Renal cortex interstitium (tissue), 11 donors: ENCODE data around the gene MPIG6B. TPM values are rescaled to one million over a fixed set of nuclear protein-coding genes. Genes with fewer than 3 reads are reported as not detected.
A peak's percentile ranks its signal among the peaks of the same experiment; 100 is the strongest.

ENCODE experiments used
- DNase-seq, 11 donors: peaks; one replicate each; pipeline ENCODE4 v3.0.0-alpha.2; 2013; ENCODE audit warnings: low read depth in 9 of 11, low spot score in 4 of 11; ENCODE audit errors: extremely low read depth in 1 of 11
- polyA plus RNA-seq, 3 donors: library from polyadenylated mRNA; unstranded; fragments of 120-200 nt; gene quantifications; one replicate each; pipeline ENCODE4 v1.2.1, GENCODE V29; 2013; ENCODE audit not compliant: insufficient read length in 3 of 3

Gene MPIG6B
- polyA plus RNA-seq, 3 donors = 1.6 TPM

GRCh38 chr6:31730631-31731086 lies 7.5 kb downstream of the MPIG6B start:
- DNase-seq = no peak

GRCh38 chr6:31732029-31732428 lies 8.9 kb downstream of the MPIG6B start:
- no peak for DNase-seq

- DNase-seq = no peak
These were observed 10.6 kb downstream of the MPIG6B start for GRCh38 chr6:31733734-31734133.

GRCh38 chr6:31734247-31734820 lies 11.2 kb downstream of the MPIG6B start:
- DNase-seq = no peak

GRCh38 chr6:31734821-31735406 lies 11.7 kb downstream of the MPIG6B start:
- peak in 1 of 11 donors; percentile 19 for DNase-seq

- peak in 2 of 11 donors; percentile 74 to 75 for DNase-seq
These were observed 13.0 kb downstream of the MPIG6B start, which contains the start of gene CLIC1 for GRCh38 chr6:31736021-31736767. Gene CLIC1 (minus strand): TSS chr6:31736530. CDS start chr6:31736300, 230 bp downstream.

GRCh38 chr6:31736768-31737314 lies 13.7 kb downstream of the MPIG6B start:
- no peak for DNase-seq

GRCh38 chr6:31737315-31737990 lies 14.3 kb downstream of the MPIG6B start:
- DNase-seq = peak in 2 of 11 donors; percentile 64 to 79

GRCh38 chr6:31737991-31738979 lies 15.1 kb downstream of the MPIG6B start:
- DNase-seq = peak in 5 of 11 donors; percentile 59 to 86 (median 79)

- DNase-seq = peak; percentile 98 to 100 (median 99)
These were observed 16.6 kb downstream of the MPIG6B start, which contains the start of gene MSH5 for GRCh38 chr6:31739639-31740396. Gene MSH5 (plus strand): TSS chr6:31740005. CDS start chr6:31740467, 462 bp downstream.

GRCh38 chr6:31740397-31741223 lies 17.4 kb downstream of the MPIG6B start:
- DNase-seq = no peak

GRCh38 chr6:31741815-31742214 lies 18.6 kb downstream of the MPIG6B start:
- no peak for DNase-seq

- no peak for DNase-seq
These were observed 19.7 kb downstream of the MPIG6B start for GRCh38 chr6:31742894-31743293.

- DNase-seq = no peak
These were observed 21.2 kb downstream of the MPIG6B start for GRCh38 chr6:31744422-31744821.

GRCh38 chr6:31749301-31750036 lies 26.3 kb downstream of the MPIG6B start:
- no peak for DNase-seq
